H9 (cell line): ENCODE measurements around the gene CASQ2. TPM values are rescaled to one million over a fixed set of nuclear protein-coding genes. Genes with fewer than 3 reads are reported as not detected.

Experiments
- DNase-seq: peaks from one replicate; pipeline ENCODE4 v3.0.0-alpha.2; 2017
- H2AFZ ChIP-seq: one replicate; pipeline ENCODE4 v1.6.1; 2013; ENCODE audit warnings: mild to moderate bottlenecking, low read length, control low read depth, moderate library complexity
- H2AK5ac ChIP-seq: 2 replicates; pipeline ENCODE4 v1.6.1; 2013; ENCODE audit warnings: low read length, control low read depth, mixed read lengths; ENCODE audit not compliant: insufficient read length
- H2BK120ac ChIP-seq: one replicate; pipeline ENCODE4 v1.6.1; 2013; ENCODE audit warnings: low read depth, mild to moderate bottlenecking, low read length, control low read depth, inconsistent platforms; ENCODE audit not compliant: poor library complexity, severe bottlenecking
- H2BK12ac ChIP-seq: 2 replicates; pipeline ENCODE4 v1.6.1; 2013; ENCODE audit warnings: low read length, control low read depth, mixed read lengths, low read depth; ENCODE audit not compliant: insufficient read length
- H2BK15ac ChIP-seq: 2 replicates; pipeline ENCODE4 v1.6.1; 2013; ENCODE audit warnings: low read depth, low read length, control low read depth
- H2BK20ac ChIP-seq: one replicate; pipeline ENCODE4 v1.6.1; 2013; ENCODE audit warnings: low read depth, mild to moderate bottlenecking, low read length, control low read depth, inconsistent platforms; ENCODE audit not compliant: poor library complexity, severe bottlenecking
- H2BK5ac ChIP-seq: 2 replicates; pipeline ENCODE4 v1.6.1; 2013; ENCODE audit warnings: low read length, control low read depth, mixed read lengths; ENCODE audit not compliant: insufficient read length
- H3K14ac ChIP-seq: 2 replicates; pipeline ENCODE4 v1.6.1; 2013; ENCODE audit warnings: low read length, control low read depth; ENCODE audit not compliant: insufficient read depth
- H3K18ac ChIP-seq: 2 replicates; pipeline ENCODE4 v1.6.1; 2013; ENCODE audit warnings: low read depth, mild to moderate bottlenecking, mixed read lengths, low read length, control low read depth; ENCODE audit not compliant: insufficient read length
- H3K23ac ChIP-seq: 2 replicates; pipeline ENCODE4 v1.6.1; 2013; ENCODE audit warnings: low read length, control low read depth, mixed read lengths, low read depth; ENCODE audit not compliant: insufficient read length
- H3K23me2 ChIP-seq: 2 replicates; pipeline ENCODE4 v1.6.1; 2013; ENCODE audit warnings: low read depth, mild to moderate bottlenecking, mixed read lengths, low read length, control low read depth; ENCODE audit not compliant: insufficient read length, poor library complexity, severe bottlenecking
- H3K27ac ChIP-seq: 2 replicates; pipeline ENCODE4 v1.5.1; 2013; ENCODE audit warnings: low read length, control low read depth, mixed read lengths, low read depth; ENCODE audit not compliant: insufficient read length
- H3K27me3 ChIP-seq: 2 replicates; pipeline ENCODE4 v1.6.1; 2013; ENCODE audit warnings: low read length, control low read depth, inconsistent platforms; ENCODE audit not compliant: insufficient read depth
- H3K4ac ChIP-seq: 2 replicates; pipeline ENCODE4 v1.6.1; 2013; ENCODE audit warnings: low read depth, mild to moderate bottlenecking, control low read depth, inconsistent platforms, low read length, moderate library complexity
- H3K4me1 ChIP-seq: 2 replicates; pipeline ENCODE4 v1.6.1; 2013; ENCODE audit warnings: low read length, control low read depth, inconsistent platforms; ENCODE audit not compliant: insufficient read depth
- H3K4me2 ChIP-seq: 2 replicates; pipeline ENCODE4 v1.6.1; 2013; ENCODE audit warnings: low read length, control low read depth, mixed read lengths; ENCODE audit not compliant: insufficient read length, insufficient read depth
- H3K56ac ChIP-seq: 2 replicates; pipeline ENCODE4 v1.6.1; 2013; ENCODE audit warnings: low read depth, mild to moderate bottlenecking, mixed read lengths, low read length, control low read depth; ENCODE audit not compliant: insufficient read length
- H3K79me1 ChIP-seq: 2 replicates; pipeline ENCODE4 v1.6.1; 2013; ENCODE audit warnings: low read depth, mild to moderate bottlenecking, moderate library complexity, low read length, control low read depth, inconsistent platforms; ENCODE audit not compliant: insufficient read depth, poor library complexity, severe bottlenecking
- H3K79me2 ChIP-seq: 2 replicates; pipeline ENCODE4 v1.6.1; 2013; ENCODE audit warnings: low read length, control low read depth, inconsistent platforms; ENCODE audit not compliant: insufficient read depth
- H3K9ac ChIP-seq: 2 replicates; pipeline ENCODE4 v1.6.1; 2013; ENCODE audit warnings: low read length, control low read depth, mixed read lengths; ENCODE audit not compliant: insufficient read length; ENCODE audit errors: extremely low read depth
- H3K9me3 ChIP-seq: one replicate; pipeline ENCODE4 v1.6.1; 2013; ENCODE audit warnings: low read depth, low read length, inconsistent platforms; ENCODE audit not compliant: control insufficient read depth
- H3T11ph ChIP-seq: one replicate; pipeline ENCODE4 v1.6.1; 2013; ENCODE audit warnings: mild to moderate bottlenecking, low read length, control low read depth, inconsistent platforms
- H4K20me1 ChIP-seq: one replicate; pipeline ENCODE4 v1.6.1; 2013; ENCODE audit not compliant: control insufficient read depth, insufficient read length, insufficient read depth
- H4K5ac ChIP-seq: 2 replicates; pipeline ENCODE4 v1.6.1; 2013; ENCODE audit warnings: low read depth, mild to moderate bottlenecking, mixed read lengths, low read length, control low read depth; ENCODE audit not compliant: insufficient read length
- H4K8ac ChIP-seq: replicated peaks from 2 replicates; pipeline ENCODE4 v1.6.1; 2013; ENCODE audit warnings: low read length, control low read depth, mixed read lengths, low read depth; ENCODE audit not compliant: insufficient read length
- H4K91ac ChIP-seq: 2 replicates; pipeline ENCODE4 v1.6.1; 2013; ENCODE audit warnings: low read depth, mild to moderate bottlenecking, moderate library complexity, mixed read lengths, low read length, control low read depth; ENCODE audit not compliant: insufficient read length
- H3K27ac Mint-ChIP-seq, 3 experiments: 2 replicates in 2 of 3; 3 replicates in 1 of 3; pipeline ENCODE4 v1.8.0; 2020 to 2021; ENCODE audit warnings: mixed read lengths in 3 of 3, mild to moderate bottlenecking in 1 of 3, moderate library complexity in 1 of 3
- H3K27me3 Mint-ChIP-seq: 2 replicates; pipeline ENCODE4 v1.8.0; 2021; ENCODE audit warnings: low read depth, mild to moderate bottlenecking, moderate library complexity, mixed read lengths
- H3K36me3 Mint-ChIP-seq, 3 experiments: 2 replicates in 2 of 3; 3 replicates in 1 of 3; pipeline ENCODE4 v1.8.0; 2020 to 2021; ENCODE audit warnings: low read depth in 3 of 3, mixed read lengths in 3 of 3; ENCODE audit not compliant: insufficient read depth in 1 of 3
- H3K4me1 Mint-ChIP-seq, 2 experiments: 2 replicates each; pipeline ENCODE4 v1.8.0; 2020; ENCODE audit warnings: mixed read lengths in 2 of 2
- H3K4me3 Mint-ChIP-seq, 2 experiments: 2 replicates in 1 of 2; 3 replicates in 1 of 2; pipeline ENCODE4 v1.8.0; 2020 to 2021; ENCODE audit warnings: mild to moderate bottlenecking in 2 of 2, mixed read lengths in 2 of 2, moderate library complexity in 1 of 2
- H3K9me3 Mint-ChIP-seq, 2 experiments: 2 replicates in 1 of 2; 3 replicates in 1 of 2; pipeline ENCODE4 v1.8.0; 2020; ENCODE audit warnings: mild to moderate bottlenecking in 2 of 2, mixed read lengths in 2 of 2, moderate library complexity in 1 of 2
- CTCF ChIP-seq: fragments of 200-600 bp; sonication (generic); conservative IDR thresholded peaks from 3 replicates; pipeline ENCODE4 v1.8.0; 2021; ENCODE audit warnings: antibody characterized with exemption, mild to moderate bottlenecking
- WGBS: extraction: QIAGEN DNeasy Blood & Tissue Kit; methylation state at CpG from one replicate; pipeline ENCODE4 v1.1.7; 2013; ENCODE audit warnings: missing lambda C conversion rate, low lambda C conversion rate, mixed read lengths; ENCODE audit not compliant: insufficient read length; ENCODE audit errors: extremely low coverage; 5-methylcytosine and 5-hydroxymethylcytosine counted together
- total RNA-seq: library from RNA; stranded (reverse); gene quantifications from 2 replicates; pipeline ENCODE4 v1.2.1, GENCODE V29; 2021

The CASQ2 gene
- total RNA-seq, 1 experiment from 2014 or later, result not detected

- Histone ChIP-seq H3K4me1 (no peaks in the 10 kb centered on the region), H4K5ac (no peak overlapping the region), H3K23me2 (no peaks in the 10 kb centered on the region), H2BK15ac (no peak overlapping the region), H2BK120ac (no peak overlapping the region), H3T11ph (no peak overlapping the region), H3K9me3 (no peaks in the 10 kb centered on the region), H2BK12ac (no peak overlapping the region), H4K91ac (no peak overlapping the region), H3K27ac (no peak overlapping the region), H4K20me1 (no peaks in the 10 kb centered on the region), H4K8ac (no peak overlapping the region), H3K4me2 (no peak overlapping the region), H3K79me1 (no peaks in the 10 kb centered on the region), H2BK5ac (no peak overlapping the region), H2AK5ac (no peak overlapping the region), H3K27me3 (no peaks in the 10 kb centered on the region), H3K4ac (no peak overlapping the region), H3K79me2 (no peaks in the 10 kb centered on the region), H3K56ac (no peak overlapping the region), H3K18ac (no peak overlapping the region), H3K14ac (no peak overlapping the region), H2AFZ (no peak overlapping the region), H3K23ac (no peak overlapping the region), H2BK20ac (no peak overlapping the region), H3K9ac (no peak overlapping the region)
- no peak for DNase-seq
- Mint-ChIP-seq H3K4me1 (no peaks in the 10 kb centered on the region), H3K27ac (no peak overlapping the region), H3K4me3 (no peak overlapping the region), H3K36me3 (peaks cover 4 to 48% (median 46%) of the 10 kb centered on the region in 3 experiments; a peak in 5 of 7 replicates), H3K27me3 (no peaks in the 10 kb centered on the region; the same call in 1 of the 2 replicates), H3K9me3 (no peaks in the 10 kb centered on the region)
- WGBS, result no CpG with 5 or more reads among the region's 3 CpGs
- no peak for TF ChIP-seq CTCF
Measured at GRCh38 chr1:115687744-115688143, 80.8 kb downstream of the CASQ2 start.
